ENCODE data around the gene BAG3.
"Not testable (repeated sequence)": the region's sequence is repeated elsewhere in the genome, so short reads cannot be mapped to it uniquely, and the experiment has no call there.

BAG3 gene

DNA sequence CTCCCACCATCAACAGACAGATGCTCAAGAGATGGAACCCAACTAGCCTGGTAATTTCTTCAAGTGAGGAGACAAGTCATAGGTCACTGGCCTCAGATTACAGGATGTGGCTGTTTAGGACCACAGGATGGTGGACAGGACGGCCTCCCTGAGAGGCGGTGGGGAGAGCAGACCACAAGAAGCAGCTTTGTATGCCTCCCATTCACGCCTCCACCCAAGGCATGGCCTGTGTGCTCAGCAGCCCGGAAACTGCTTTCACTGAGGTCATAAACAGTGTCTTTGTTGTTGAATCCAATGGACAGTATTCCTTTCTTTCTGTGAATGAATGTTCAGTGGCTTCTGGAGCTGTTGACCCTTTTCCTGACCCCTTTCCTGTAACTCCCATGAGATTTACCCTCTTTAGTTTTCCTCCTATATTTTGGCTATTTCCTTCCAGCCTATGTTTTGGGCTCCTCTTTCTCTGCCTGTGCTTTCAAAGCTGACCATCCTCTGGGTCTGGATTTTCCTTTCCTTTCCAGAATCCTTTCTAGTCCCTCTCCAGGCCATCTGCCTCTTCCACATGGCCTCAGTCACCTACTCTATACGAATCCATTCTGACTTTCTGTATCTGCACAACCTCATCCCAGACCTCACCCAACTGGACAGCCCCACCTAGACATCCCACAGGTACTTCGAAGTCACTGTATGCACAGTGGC lies 42.2 kb downstream of the BAG3 start:
- no peak for DNase-seq (ENCODE audit: low spot score)

DNA sequence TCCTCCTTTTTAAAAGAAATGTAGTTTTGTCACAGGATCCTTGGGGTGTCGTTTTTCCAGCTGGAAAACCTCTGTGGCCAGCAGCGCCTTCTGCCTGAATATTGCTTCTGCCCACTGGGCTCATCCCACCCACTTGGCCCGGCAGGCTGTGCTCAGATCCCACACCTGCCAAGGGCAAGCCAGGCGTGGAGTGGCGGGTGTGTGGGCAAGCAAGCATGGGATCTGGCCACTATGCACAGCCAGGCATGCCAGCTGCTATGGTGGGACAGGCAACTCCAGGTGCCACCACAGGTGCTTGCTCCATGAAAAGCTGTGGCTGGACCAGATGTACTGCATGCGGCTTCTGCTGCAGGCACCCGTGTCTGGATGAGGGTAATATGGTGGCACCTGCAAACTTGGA lies 43.4 kb downstream of the BAG3 start:
- no peak for DNase-seq (ENCODE audit: low spot score)

DNA sequence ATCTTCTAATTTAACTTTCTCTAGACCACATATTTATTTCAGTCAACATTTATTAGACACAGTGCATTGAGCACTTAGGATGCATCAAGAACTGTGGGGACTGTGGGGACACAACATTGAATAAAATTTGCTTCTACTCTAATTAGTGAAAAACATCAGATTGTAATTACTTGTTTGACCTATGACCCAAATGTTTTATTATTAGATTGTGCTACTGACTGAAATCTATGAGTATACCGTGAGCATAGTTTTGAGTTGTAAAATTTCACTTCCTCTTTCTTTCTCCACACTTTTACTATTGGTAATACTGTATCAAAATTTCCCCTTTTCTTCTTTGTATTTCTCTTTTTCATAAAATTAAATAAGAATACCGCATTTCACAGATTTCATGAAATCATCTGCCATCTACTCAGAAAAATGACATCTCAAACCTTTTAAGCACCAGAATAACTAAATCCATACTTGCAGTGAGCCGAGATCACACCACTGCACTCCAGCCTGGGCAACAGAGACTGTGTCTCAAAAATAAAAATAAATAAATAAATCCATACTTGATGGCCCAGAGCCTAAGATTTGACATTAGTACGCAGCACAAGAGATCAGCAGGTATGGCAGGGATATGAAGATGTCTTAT lies 49.3 kb downstream of the BAG3 start:
- DNase-seq (ENCODE audit: low spot score): no peak

DNA sequence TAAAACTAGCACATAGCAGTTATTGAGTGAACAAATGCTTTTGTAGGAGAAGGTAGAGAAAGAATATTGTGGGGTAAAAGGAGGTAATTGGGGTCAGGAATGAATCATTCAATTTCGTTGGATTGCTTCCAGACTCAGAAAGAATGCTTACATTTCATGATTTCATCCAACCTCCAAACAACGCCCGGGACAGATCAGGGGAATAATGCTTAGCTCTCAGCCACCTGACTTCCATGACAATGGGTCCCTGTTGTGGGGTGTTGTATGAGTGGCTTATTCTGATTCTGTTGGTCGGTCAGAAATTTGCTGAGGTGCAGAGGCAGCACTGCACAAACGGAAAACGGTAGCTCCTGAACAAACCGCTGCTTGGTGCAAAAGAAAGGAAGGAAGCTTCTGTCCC lies 50.7 kb downstream of the BAG3 start:
- no peak for DNase-seq (ENCODE audit: low spot score)

- no peak for DNase-seq (ENCODE audit: low spot score)
Observed at GRCh38 chr10:119702583-119702982, 51.4 kb downstream of the BAG3 start.

GRCh38 chr10:119703903-119704508 lies 52.8 kb downstream of the BAG3 start:
- DNase-seq (ENCODE audit: low spot score): no peak

- DNase-seq (ENCODE audit: low spot score): no peak
Observed at GRCh38 chr10:119705434-119705831, 54.3 kb downstream of the BAG3 start.

GRCh38 chr10:119706521-119707278 lies 55.5 kb downstream of the BAG3 start:
- DNase-seq (ENCODE audit: low spot score): no peak

DNA sequence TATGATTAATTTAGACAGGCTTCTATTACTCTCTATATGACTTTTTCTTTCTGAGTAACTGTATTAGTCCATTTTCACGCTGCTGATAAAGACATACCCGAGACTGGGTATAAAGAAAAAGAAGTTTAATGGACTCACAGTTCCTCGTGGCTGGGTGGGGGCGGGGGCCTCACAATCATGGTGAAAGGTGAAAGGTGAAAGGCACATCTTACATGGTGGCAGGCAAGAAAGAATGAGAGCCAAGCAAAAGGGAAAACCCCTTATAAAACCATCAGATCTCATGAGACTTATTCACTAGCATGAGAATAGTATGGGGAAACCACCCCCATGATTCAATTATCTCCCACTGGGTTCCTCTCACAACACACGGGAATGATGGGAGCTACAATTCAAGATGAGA lies 56.2 kb downstream of the BAG3 start:
- DNase-seq (ENCODE audit: low spot score): not testable (repeated sequence)

DNA sequence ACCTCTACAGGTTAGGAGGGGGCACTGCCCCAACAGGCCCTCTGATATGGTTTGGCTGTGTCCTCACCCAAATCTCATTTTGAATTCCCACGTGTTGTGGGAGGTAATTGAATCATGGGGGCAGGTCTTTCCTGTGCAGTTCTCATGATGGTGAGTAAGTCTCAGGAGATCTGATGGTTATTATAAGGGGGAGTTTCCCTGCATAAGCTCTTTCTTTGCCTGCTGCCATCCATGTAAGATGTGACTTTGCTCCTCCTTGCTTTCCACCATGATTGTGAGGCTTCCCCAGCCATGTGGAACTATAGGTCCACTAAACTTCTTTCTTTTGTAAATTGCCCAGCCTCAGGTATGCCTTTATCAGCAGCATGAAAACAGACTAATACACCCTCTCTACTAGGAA lies 59.8 kb downstream of the BAG3 start:
- DNase-seq (ENCODE audit: low spot score): not testable (repeated sequence)

GRCh38 chr10:119713744-119714483 lies 62.7 kb downstream of the BAG3 start:
- DNase-seq (ENCODE audit: low spot score): no peak

- DNase-seq (ENCODE audit: low spot score): no peak
Observed at GRCh38 chr10:119714484-119714816, 63.3 kb downstream of the BAG3 start.

- no peak for DNase-seq (ENCODE audit: low spot score)
Observed at GRCh38 chr10:119715628-119716505, 64.7 kb downstream of the BAG3 start.

DNA sequence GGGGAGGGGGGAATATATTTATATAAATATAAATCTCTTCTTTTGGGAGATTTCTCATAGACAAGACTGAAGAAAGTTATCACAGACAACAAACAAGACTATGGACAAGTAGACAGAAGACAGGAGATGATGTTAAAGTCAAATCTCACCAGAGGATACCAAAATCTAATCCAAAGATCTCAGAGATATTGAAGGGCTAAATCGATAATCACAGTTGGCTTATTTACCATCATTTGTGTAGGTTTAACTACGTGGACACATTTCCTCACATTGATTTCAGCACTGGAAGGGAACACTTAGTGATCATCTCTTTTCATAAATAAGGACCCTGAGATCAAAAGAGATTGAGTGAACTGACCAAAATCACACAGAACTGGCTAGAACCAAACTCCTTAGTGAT lies 72.0 kb downstream of the BAG3 start:
- no peak for DNase-seq (ENCODE audit: low spot score)

- no peak for DNase-seq (ENCODE audit: low spot score)
Observed at GRCh38 chr10:119723624-119724023, 72.4 kb downstream of the BAG3 start.

GRCh38 chr10:119724593-119725516 lies 73.7 kb downstream of the BAG3 start:
- no peak for DNase-seq (ENCODE audit: low spot score)

- DNase-seq (ENCODE audit: low spot score): no peak
Observed at GRCh38 chr10:119725517-119725827, 74.3 kb downstream of the BAG3 start.

GRCh38 chr10:119725828-119726675 lies 74.9 kb downstream of the BAG3 start, which contains the start of gene INPP5F:
Gene INPP5F, plus strand, starts transcription at chr10:119726050. Its CDS starts 213 bp downstream, at chr10:119726263.
- DNase-seq (ENCODE audit: low spot score): peak; percentile 99

- no peak for DNase-seq (ENCODE audit: low spot score)
Observed at GRCh38 chr10:119726676-119727261, 75.6 kb downstream of the BAG3 start.
